Natural killer cell treated with Interleukin-12 subunit alpha and Interleukin-12 subunit beta and Interleukin-15 and Interleukin-18, amount 100 ng/mL, for 72 hours (primary cell): Measurements from ENCODE around the gene NEDD4. TPM values are rescaled to one million over a fixed set of nuclear protein-coding genes. Genes with fewer than 3 reads are reported as not detected.

Experiments used
- ATAC-seq, 2 donors: fragments of 150-1000 bp; cut with Tn5 transposase in 1 of 2; sonication (Bioruptor Pico), chemical (Tn5 transposase) in 1 of 2; 2 replicates each; pipeline ENCODE4 v1.10.0; 2021
- DNase-seq: peaks from one replicate; pipeline ENCODE4 v3.0.0; 2022; ENCODE audit warnings: low spot score
- H3K27ac Mint-ChIP-seq, 2 donors: 1 replicate in 1 of 2; 2 replicates in 1 of 2; pipeline ENCODE4 v1.8.0; 2022; ENCODE audit warnings: mixed read lengths in 2 of 2, mild to moderate bottlenecking in 1 of 2, moderate library complexity in 1 of 2
- H3K27me3 Mint-ChIP-seq, 2 donors: 1 replicate in 1 of 2; 2 replicates in 1 of 2; pipeline ENCODE4 v1.8.0; 2022; ENCODE audit warnings: mixed read lengths in 2 of 2
- H3K36me3 Mint-ChIP-seq: one replicate; pipeline ENCODE4 v1.8.0; 2022; ENCODE audit warnings: mixed read lengths
- H3K4me1 Mint-ChIP-seq, 2 donors: 1 replicate in 1 of 2; 2 replicates in 1 of 2; pipeline ENCODE4 v1.8.0; 2022; ENCODE audit warnings: low read depth in 2 of 2, mixed read lengths in 2 of 2, mild to moderate bottlenecking in 1 of 2
- H3K4me3 Mint-ChIP-seq: one replicate; pipeline ENCODE4 v1.8.0; 2022; ENCODE audit warnings: mixed read lengths
- H3K9me3 Mint-ChIP-seq: 2 replicates; pipeline ENCODE4 v1.8.0; 2022; ENCODE audit warnings: mixed read lengths
- total RNA-seq, 2 donors: library from RNA; stranded (reverse); gene quantifications; one replicate each; pipeline ENCODE4 v1.2.3, GENCODE V29; 2022

The NEDD4 gene
- total RNA-seq, 2 donors from 2014 or later, result 14.9 to 22.7 TPM

GRCh38 chr15:55915876-55916567 lies 77.4 kb downstream of the NEDD4 start:
- Mint-ChIP-seq H3K36me3 (no peaks in the 10 kb centered on the region), H3K27ac (no peak overlapping the region), H3K27me3 (no peaks in the 10 kb centered on the region), H3K9me3 (no peaks in the 10 kb centered on the region), H3K4me3 (no peak overlapping the region), H3K4me1 (no peaks in the 10 kb centered on the region)
- ATAC-seq (no peak), DNase-seq (no peak)

DNA sequence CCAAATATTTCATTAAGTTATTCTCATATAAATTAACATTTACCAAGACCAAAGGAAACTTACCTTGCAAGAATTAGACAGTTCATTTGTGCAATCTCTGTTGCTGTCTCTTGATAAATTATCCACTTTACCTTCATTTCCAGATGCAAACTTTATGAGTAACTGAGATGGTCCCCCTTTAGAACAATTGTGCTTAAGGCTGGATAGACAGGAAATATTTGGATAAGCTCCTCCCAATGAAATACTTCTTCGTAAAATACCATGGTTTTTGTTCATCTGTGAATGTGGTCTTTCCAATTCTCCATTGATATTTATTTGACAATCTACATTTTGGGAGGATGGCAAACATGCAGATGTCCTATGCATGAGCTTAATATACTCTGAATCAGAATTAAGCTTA lies 78.2 kb downstream of the NEDD4 start:
- Mint-ChIP-seq H3K36me3 (no peaks in the 10 kb centered on the region), H3K9me3 (no peaks in the 10 kb centered on the region), H3K4me1 (no peaks in the 10 kb centered on the region), H3K27me3 (no peaks in the 10 kb centered on the region), H3K27ac (no peak overlapping the region), H3K4me3 (no peak overlapping the region)
- no peak for ATAC-seq
- no peak for DNase-seq

DNA sequence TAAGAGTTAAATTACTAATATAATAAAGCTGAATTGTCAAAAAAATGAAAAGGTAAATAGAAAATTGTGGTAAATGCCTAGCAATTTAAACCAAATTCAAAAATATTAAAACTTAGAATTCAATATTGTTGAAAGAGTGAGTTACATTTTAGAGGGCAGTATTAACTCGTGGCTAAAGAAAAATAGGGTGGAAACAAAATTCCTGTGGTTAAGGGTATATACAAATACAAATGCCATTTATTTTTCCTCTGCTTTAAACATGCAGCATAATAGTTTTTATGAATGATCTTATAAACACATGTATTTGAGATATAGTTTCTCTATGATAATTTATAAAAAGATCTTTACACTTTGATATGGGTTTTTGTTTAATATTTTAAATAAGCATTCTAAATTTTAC lies 79.0 kb downstream of the NEDD4 start:
- no peaks in the 10 kb centered on the region for H3K27me3 Mint-ChIP-seq
- H3K9me3 Mint-ChIP-seq, result no peaks in the 10 kb centered on the region
- ATAC-seq (no peak), DNase-seq (no peak)
- H3K4me1 Mint-ChIP-seq, result no peaks in the 10 kb centered on the region
- no peak overlapping the region for H3K4me3 Mint-ChIP-seq
- H3K36me3 Mint-ChIP-seq, result no peaks in the 10 kb centered on the region
- H3K27ac Mint-ChIP-seq, result no peak overlapping the region

GRCh38 chr15:55912982-55913381 lies 80.4 kb downstream of the NEDD4 start:
- DNase-seq, result no peak

GRCh38 chr15:55909036-55909811 lies 84.2 kb downstream of the NEDD4 start:
- no peaks in the 10 kb centered on the region for H3K9me3 Mint-ChIP-seq
- no peak for DNase-seq

More at GRCh38 chr15:55912982-55913381, 80.4 kb downstream of the NEDD4 start:
- no peaks in the 10 kb centered on the region for H3K4me1 Mint-ChIP-seq
- H3K4me3 Mint-ChIP-seq, result no peak overlapping the region
- no peak overlapping the region for H3K27ac Mint-ChIP-seq
- no peaks in the 10 kb centered on the region for H3K9me3 Mint-ChIP-seq
- no peak for ATAC-seq
- no peaks in the 10 kb centered on the region for H3K36me3 Mint-ChIP-seq
- H3K27me3 Mint-ChIP-seq, result no peaks in the 10 kb centered on the region

GRCh38 chr15:55907797-55908196 lies 85.6 kb downstream of the NEDD4 start:
- H3K9me3 Mint-ChIP-seq, result no peaks in the 10 kb centered on the region
- no peak for DNase-seq
- no peak for ATAC-seq
- H3K27me3 Mint-ChIP-seq, result no peaks in the 10 kb centered on the region
- no peak overlapping the region for H3K4me3 Mint-ChIP-seq
- no peak overlapping the region for H3K27ac Mint-ChIP-seq
- H3K36me3 Mint-ChIP-seq, result no peaks in the 10 kb centered on the region
- H3K4me1 Mint-ChIP-seq, result no peaks in the 10 kb centered on the region

More at GRCh38 chr15:55909036-55909811, 84.2 kb downstream of the NEDD4 start:
- H3K36me3 Mint-ChIP-seq, result no peaks in the 10 kb centered on the region
- H3K4me1 Mint-ChIP-seq, result no peaks in the 10 kb centered on the region
- ATAC-seq, result no peak
- H3K27me3 Mint-ChIP-seq, result no peaks in the 10 kb centered on the region
- no peak overlapping the region for H3K27ac Mint-ChIP-seq
- no peak overlapping the region for H3K4me3 Mint-ChIP-seq

GRCh38 chr15:55902981-55903380 lies 90.4 kb downstream of the NEDD4 start:
- Mint-ChIP-seq H3K27me3 (no peaks in the 10 kb centered on the region), H3K9me3 (no peaks in the 10 kb centered on the region), H3K4me1 (no peaks in the 10 kb centered on the region), H3K27ac (no peak overlapping the region), H3K36me3 (no peaks in the 10 kb centered on the region), H3K4me3 (no peak overlapping the region)
- no peak for ATAC-seq
- DNase-seq, result no peak

GRCh38 chr15:55900019-55900418 lies 93.4 kb downstream of the NEDD4 start:
- no peaks in the 10 kb centered on the region for H3K9me3 Mint-ChIP-seq
- H3K4me1 Mint-ChIP-seq, result peaks cover 0 to 6% of the 10 kb centered on the region in 2 donors
- ATAC-seq, result no peak
- H3K4me3 Mint-ChIP-seq, result no peak overlapping the region
- H3K27me3 Mint-ChIP-seq, result no peaks in the 10 kb centered on the region
- no peak for DNase-seq
- no peaks in the 10 kb centered on the region for H3K36me3 Mint-ChIP-seq
- H3K27ac Mint-ChIP-seq, result no peak overlapping the region

GRCh38 chr15:55899537-55899936 lies 93.9 kb downstream of the NEDD4 start:
- Mint-ChIP-seq H3K27ac (no peak overlapping the region), H3K36me3 (no peaks in the 10 kb centered on the region), H3K4me3 (no peak overlapping the region), H3K9me3 (no peaks in the 10 kb centered on the region), H3K27me3 (no peaks in the 10 kb centered on the region), H3K4me1 (peaks cover 0 to 6% of the 10 kb centered on the region in 2 donors)
- no peak for DNase-seq
- no peak for ATAC-seq

- no peak overlapping the region for H3K4me3 Mint-ChIP-seq
- H3K27ac Mint-ChIP-seq, result no peak overlapping the region
- H3K36me3 Mint-ChIP-seq, result no peaks in the 10 kb centered on the region
- no peaks in the 10 kb centered on the region for H3K9me3 Mint-ChIP-seq
- peaks cover 0 to 6% of the 10 kb centered on the region in 2 donors for H3K4me1 Mint-ChIP-seq
- ATAC-seq (no peak), DNase-seq (no peak)
- H3K27me3 Mint-ChIP-seq, result no peaks in the 10 kb centered on the region
Observed at GRCh38 chr15:55897560-55898336, 95.7 kb downstream of the NEDD4 start.

DNA sequence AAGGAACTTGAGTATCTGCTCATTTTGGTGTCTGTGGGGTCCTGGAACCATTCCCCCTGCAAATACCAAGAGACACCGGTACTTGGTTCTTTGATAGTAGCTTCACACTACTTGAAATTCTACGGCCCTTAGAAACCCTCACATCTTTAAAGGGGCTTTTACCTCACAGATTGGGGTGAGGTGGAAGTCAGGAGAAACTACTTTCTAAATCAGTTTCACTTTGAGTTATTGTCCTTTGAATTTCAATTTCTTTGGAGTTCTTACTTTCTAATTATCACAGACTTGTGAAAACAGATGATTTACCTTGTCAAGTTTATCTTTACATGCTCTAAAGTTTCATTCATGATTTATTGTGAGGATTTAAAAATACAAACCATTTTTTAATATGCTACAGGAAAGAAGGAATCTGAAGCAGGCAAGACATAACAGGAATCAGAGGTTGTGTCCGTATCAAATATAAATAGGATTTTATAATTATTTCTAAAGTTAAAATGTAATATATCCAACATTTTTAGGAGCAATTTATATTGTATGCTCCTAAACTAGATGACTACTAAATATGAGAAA lies 98.9 kb downstream of the NEDD4 start:
- no peaks in the 10 kb centered on the region for H3K27me3 Mint-ChIP-seq
- H3K9me3 Mint-ChIP-seq, result no peaks in the 10 kb centered on the region
- H3K36me3 Mint-ChIP-seq, result no peaks in the 10 kb centered on the region
- H3K4me3 Mint-ChIP-seq, result no peak overlapping the region
- no peak overlapping the region for H3K27ac Mint-ChIP-seq
- no peak for DNase-seq
- ATAC-seq, result no peak
- peaks cover 0 to 6% of the 10 kb centered on the region in 2 donors for H3K4me1 Mint-ChIP-seq

DNA sequence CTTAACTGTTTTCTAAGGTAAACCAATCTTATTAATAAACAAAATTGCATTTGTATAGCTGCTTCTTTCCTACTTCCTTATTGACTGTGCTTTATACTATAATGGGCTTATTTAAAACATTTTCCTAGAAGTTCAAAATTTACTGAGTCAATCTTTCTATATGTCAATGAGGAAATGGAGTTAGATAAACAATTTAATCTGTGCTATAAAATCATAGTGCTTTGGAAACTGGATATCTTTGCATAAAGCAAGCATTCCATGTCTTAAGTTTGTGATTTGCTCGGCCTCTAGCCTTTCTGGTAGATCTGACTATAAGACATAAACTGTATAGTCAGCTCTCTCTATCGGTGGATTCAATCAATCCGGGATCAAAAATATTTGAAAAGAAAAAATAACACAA lies 99.6 kb downstream of the NEDD4 start:
- DNase-seq (no peak), ATAC-seq (no peak)
- Mint-ChIP-seq H3K27me3 (no peaks in the 10 kb centered on the region), H3K4me1 (peaks cover 0 to 6% of the 10 kb centered on the region in 2 donors), H3K27ac (no peak overlapping the region), H3K36me3 (no peaks in the 10 kb centered on the region), H3K9me3 (no peaks in the 10 kb centered on the region), H3K4me3 (no peak overlapping the region)

GRCh38 chr15:55891196-55891595 lies 102.2 kb downstream of the NEDD4 start:
- peaks cover 20% of the 10 kb centered on the region for H3K36me3 Mint-ChIP-seq
- peaks cover 0 to 6% of the 10 kb centered on the region in 2 donors for H3K4me1 Mint-ChIP-seq
- no peak for DNase-seq
- no peak for ATAC-seq
- H3K9me3 Mint-ChIP-seq, result no peaks in the 10 kb centered on the region
- no peak overlapping the region for H3K27ac Mint-ChIP-seq
- no peaks in the 10 kb centered on the region for H3K27me3 Mint-ChIP-seq
- no peak overlapping the region for H3K4me3 Mint-ChIP-seq

DNA sequence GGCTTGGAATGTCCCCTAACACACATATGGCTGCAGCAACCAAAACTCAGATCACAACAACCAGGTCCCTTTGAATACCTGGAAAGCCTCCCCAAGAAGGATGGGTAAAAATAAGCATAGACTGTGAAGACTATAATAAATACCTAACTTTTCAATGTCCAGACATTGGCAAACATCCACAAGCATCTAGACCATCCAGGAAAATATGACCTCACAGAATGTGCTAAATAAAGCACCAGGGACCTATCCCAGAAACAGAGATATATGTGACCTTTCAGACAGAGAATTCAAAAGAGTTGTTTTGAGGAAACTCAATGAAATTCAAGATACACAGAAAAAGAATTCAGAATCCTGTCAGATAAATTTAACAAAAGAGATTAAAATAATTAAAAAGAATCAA lies 109.2 kb downstream of the NEDD4 start:
- Mint-ChIP-seq H3K9me3 (no peaks in the 10 kb centered on the region), H3K27me3 (no peaks in the 10 kb centered on the region), H3K4me1 (no peaks in the 10 kb centered on the region), H3K36me3 (peaks cover 24% of the 10 kb centered on the region), H3K4me3 (no peak overlapping the region), H3K27ac (no peak overlapping the region)
- ATAC-seq (no peak), DNase-seq (no peak)
